NB4 (cell line): Measurements from ENCODE around the gene CSF3R.

ENCODE experiments used
- CTCF ChIP-seq: IDR thresholded peaks from one replicate; pipeline ENCODE4 v1.5.1; 2012; ENCODE audit warnings: low read depth, low read length
- POLR2A ChIP-seq: IDR thresholded peaks from 2 replicates; pipeline ENCODE4 v1.6.1; 2011; ENCODE audit warnings: mild to moderate bottlenecking; ENCODE audit not compliant: insufficient read length; ENCODE audit errors: extremely low read depth

- TF ChIP-seq CTCF (no peak), POLR2A (no peak)
Measured at GRCh38 chr1:36475341-36475740, 7.4 kb downstream of the CSF3R start.
